GM21717 (cell line): ENCODE results near the gene CUL2.
"Not testable (repeated sequence)": the region's sequence is repeated elsewhere in the genome, so short reads cannot be mapped to it uniquely, and the experiment has no call there.

Source experiments
- ATAC-seq: cut with Tn5 transposase; IDR thresholded peaks from one replicate; pipeline ENCODE4 v1.9.1; 2021; ENCODE audit warnings: mild to moderate bottlenecking, moderate library complexity; ENCODE audit not compliant: unreplicated experiment

The CUL2 gene

DNA sequence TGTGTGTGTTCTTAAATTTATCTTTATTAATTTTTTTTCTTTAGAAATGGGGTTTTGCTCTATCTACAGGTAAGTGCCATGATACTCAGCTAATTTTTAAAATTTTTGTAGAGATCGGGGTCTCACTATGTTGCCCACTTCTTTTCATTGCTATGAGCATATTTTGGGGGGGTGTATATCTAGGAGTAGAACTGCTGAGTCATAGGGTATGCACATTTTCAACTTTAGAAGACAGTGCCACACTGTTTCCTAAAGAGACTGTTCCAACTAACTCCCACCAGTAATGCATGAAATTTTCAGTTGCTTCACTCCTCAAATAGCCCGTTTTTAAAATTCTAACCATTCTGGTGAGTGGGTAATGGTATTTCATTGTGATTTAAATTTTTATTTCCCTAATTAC is 108.3 kb downstream of the CUL2 start:
- no peak for ATAC-seq

DNA sequence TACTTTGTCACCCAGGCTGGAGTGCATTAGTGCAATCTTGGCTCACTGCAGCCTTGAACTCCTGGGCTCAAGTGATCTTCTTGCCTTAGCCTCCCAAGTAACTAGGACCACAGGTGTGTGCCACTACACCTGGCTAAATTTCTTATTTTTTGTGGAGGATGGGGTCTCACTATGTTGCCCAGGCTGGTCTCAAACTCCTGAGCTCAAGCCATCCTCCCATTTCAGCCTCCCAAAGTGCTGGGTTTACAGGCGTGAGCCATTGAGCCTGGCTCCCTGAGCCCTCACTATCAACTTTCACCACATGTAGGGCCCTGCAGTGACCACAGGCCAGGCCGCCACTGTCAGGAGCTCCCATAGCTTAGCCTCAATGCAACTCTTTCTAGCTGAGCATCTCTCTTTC is 110.2 kb downstream of the CUL2 start:
- ATAC-seq: no peak

DNA sequence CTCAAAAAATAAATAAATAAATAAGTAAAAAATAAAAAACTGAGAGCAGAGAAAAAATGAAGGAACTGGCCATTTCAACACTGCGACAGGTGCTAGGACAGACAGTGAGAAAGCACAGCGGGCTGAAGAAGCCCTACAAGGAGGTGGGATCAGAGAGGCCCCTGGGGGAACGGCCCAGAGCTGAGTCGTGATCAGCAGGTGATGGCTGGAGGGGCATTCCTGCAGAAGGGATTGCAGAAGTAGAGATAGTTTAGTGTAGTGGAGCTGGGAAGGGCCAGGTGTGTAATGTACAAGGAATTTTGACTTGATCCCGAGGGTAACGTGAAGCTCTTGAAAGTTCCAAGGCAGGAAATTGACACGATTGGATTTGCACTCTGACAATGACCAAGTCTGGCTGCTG is 112.1 kb downstream of the CUL2 start:
- no peak for ATAC-seq

DNA sequence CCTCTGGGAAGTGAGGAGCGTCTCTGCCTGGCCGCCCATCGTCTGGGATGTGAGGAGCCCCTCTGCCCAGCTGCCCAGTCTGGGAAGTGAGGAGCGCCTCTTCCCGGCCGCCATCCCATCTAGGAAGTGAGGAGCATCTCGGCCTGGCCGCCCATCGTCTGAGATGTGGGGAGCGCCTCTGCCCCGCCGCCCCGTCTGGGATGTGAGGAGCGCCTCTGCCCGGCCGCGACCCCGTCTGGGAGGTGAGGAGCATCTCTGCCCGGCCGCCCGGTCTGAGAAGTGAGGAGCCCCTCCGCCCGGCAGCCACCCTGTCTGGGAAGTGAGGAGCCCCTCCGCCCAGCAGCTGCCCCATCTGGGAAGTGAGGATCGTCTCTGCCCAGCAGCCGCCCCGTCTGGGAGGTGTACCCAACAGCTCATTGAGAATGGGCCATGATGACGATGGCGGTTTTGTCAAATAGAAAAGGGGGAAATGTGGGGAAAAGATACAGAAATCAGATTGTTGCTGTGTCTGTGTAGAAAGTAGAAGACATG is 113.7 kb downstream of the CUL2 start:
- ATAC-seq: not testable (repeated sequence)

DNA sequence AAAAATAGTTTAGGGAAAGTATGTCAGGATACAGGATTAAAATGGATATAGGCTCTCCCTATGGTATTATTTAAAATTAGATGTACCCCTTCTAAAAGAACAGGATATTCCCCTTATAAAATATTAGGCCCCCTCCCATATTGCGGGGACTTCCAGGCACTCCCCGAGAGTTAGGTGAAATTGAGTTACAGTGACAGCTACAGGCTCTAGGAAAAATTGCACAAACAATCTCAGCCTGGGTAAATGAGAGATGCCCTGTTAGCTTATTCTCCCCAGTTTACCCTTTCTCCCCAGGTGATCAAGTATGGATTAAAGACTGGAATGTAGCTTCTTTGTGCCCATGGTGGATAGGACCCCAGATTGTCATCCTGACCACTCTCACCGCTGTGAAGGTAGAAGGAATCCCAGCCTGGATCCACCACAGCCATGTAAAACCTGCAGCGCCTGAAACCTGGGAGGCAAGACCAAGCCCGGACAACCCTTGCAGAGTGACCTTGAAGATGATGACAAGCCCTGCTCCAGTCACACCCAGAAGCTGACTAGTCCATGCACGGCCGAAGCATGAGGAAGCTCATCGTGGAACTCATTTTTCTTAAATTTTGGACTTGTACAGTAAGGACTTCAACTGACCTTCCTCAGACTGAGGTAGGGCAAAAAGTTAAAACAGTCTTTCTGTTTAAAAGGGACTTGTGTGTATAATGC is 115.6 kb downstream of the CUL2 start:
- not testable (repeated sequence) for ATAC-seq

DNA sequence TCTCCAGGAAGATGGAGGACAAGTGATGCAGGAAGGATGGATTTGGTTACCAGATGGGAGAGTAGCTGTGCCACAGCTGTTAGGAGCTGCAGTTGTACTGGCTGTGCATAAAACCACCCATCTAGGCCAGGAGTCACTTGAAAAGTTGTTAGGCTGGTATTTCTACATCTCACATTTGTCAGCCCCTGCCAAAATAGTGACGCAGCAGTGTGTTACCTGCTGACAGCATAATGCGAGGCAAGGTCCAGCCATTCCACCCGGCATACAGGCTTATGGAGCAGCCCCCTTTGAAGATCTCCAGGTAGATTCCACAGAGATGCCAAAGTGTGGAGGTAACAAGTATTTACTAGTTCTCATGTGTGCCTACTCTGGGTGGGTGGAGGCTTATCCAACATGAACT is 116.4 kb downstream of the CUL2 start:
- ATAC-seq: not testable (repeated sequence)

DNA sequence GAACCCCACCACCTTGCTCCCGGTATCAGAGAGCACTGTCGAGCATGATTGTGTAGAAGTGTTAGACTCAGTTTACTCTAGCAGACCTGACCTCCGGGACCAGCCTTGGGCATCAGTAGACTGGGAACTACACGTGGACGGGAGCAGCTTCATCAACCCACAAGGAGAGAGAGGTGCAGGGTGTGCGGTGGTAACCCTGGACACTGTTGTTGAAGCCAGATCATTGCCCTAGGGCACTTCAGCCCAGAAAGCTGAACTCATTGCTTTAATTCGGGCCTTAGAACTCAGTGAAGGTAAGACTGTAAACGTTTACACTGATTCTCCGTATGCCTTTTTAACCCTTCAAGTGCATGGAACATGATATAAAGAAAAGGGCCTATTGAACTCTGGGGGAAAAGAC is 117.0 kb downstream of the CUL2 start:
- not testable (repeated sequence) for ATAC-seq

DNA sequence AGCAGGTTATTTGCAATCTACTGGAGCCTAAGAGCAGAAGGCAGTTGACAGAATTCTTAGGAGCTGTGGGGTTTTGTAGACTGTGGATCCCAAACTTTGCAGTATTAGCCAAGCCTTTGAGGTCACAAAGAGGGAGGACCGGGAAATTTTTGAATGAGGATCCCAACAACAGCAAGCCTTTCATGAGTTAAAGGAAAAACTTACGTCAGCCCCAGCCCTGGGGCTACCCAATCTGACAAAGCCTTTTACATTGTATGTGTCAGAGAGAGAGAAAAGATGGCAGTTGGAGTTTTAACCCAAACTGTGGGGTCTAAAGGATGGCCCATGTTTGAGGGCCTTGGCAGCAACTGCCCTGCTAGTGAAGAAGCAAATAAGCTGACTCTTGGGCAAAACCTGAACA is 117.5 kb downstream of the CUL2 start:
- ATAC-seq: not testable (repeated sequence)

DNA sequence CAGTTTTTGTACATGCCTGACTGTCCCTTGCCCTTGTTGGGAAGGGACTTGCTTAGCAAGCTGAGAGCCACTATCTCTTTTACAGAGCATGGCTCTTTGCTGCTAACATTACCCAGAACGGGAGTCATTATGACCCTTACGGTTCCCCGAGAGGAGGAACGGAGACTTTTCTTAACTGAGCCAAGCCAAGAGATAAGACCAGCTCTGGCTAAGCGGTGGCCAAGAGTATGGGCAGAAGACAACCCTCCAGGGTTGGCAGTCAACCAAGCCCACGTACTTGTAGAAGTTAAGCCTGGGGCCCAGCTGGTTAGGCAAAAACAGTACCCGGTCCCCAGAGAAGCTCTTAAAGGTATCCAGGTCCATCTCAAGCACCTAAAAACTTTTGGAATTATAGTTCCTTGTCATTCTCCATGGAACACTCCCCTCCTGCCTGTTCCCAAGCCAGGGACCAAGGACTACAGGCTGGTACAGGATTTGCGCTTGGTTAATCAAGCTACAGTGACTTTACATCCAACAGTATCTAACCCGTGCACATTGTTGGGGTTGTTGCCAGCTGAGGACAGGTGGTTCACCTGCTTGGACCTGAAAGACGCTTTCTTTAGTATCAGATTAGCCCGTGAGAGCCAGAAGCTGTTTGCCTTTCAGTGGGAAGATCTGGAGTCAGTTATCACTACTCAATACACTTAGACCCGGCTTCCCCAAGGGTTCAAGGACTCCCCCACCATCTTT is 118.4 kb downstream of the CUL2 start:
- not testable (repeated sequence) for ATAC-seq

DNA sequence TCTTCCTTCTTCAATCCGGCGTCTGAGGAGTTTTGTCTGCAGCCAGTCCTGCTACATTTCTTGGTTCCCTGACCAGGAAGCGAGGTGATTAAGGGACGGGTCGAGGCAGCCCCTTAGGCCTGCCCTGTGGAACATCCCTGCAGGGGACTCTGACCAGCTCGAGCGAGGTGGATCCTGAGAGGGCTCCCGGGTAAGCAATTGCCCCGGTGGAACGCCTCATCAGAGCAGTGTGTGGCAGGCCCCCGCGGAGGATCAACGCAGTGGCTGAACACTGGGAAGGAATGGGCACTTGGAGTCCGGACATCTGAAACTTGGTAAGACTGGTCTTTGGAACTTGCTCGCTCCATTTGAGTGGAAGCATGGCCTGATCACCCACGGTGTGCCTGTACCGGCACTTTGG is 121.0 kb downstream of the CUL2 start:
- ATAC-seq: no peak

DNA sequence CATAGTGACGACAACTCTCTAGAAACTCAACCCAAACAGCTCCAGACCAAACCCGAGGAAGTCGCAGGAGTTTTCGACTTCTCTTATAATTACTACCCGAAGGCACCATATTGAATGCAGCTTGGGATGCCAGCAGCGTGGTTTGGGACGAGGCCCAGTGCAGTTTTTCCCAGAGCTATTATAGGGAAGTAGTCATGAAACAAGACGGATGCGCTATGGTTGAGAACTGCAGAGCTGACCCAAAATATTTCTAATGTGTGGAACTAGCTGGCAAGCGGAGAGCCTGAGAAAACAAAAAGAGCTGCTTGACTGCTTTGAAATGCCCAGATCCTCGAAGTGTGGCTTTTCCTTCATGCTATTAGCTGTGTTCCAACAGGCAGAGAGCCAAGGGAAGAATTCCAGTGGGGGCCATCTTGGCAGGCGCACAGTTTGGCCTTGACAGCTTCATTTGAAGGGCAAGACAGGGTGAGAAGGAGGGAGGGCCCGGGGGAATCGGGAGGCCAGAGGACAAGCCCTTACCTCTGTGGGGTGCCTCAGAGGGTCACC is 122.7 kb downstream of the CUL2 start:
- no peak for ATAC-seq

DNA sequence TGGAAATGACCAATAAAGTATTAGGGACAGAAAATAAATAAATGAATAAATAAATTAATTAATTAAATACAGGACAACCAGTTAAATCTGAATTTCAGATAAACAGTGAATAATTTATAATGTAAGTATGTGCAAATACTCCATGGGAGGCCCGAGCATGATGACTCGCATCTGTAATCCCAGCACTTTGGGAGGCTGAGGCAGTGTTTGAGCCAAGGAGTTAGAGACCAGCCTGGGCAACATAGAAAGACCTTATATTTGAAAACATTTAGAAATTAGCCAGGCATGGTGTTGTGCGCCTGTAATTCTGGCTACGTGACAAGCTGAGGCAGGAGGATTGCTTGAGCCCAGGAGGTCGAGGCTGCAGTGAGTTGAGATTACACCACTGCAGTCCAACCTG is 123.7 kb downstream of the CUL2 start:
- ATAC-seq: no peak

DNA sequence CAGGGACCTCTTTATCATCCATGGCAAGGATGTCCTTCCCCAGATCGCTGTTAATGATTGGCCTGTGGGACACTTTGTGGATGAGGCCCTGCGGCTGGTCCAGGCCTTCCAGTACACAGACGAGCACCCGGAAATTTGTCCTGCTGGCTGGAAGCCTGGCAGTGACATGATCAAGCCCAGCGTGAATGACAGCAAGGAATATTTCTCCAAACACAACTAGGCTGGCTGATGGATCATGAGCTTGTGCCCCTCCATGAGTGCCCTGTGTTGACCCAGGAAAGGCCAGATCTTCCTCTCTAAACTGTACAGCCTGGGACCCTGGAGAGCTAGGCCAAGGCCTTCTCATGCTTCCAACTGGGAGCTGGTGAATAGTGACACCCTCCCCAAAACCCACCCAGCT is 124.1 kb downstream of the CUL2 start:
- no peak for ATAC-seq

DNA sequence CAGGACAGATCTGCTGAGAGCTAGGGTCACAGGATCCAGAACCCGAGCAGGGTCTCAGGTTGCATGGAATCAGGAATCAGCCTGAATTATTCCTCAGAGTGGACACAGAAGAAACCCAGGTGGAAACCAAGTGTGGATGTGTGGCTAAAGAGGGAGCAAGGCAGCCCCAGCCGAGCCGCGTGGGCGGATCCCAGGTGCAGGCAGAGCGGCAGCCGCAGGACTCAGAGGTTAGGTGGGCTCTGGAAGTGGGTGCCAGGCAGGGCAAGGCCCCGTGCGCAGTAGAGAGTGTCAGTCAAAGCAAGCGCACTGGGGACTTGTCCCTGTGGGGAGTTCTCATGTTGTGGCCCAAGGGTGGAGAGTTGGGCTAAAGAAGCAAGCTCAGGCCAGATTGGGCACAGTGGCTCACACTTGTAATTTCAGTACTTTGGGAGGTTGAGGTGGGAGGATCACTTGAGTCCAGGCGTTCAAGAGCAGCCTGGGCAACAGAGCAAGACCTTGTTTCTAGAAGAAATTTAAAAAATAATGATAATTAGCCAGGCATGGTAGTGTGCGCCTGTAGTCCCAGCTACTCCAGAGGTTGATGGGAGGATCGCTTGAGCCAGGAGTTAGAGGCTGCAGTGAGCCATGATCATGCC is 125.9 kb downstream of the CUL2 start:
- no peak for ATAC-seq

DNA sequence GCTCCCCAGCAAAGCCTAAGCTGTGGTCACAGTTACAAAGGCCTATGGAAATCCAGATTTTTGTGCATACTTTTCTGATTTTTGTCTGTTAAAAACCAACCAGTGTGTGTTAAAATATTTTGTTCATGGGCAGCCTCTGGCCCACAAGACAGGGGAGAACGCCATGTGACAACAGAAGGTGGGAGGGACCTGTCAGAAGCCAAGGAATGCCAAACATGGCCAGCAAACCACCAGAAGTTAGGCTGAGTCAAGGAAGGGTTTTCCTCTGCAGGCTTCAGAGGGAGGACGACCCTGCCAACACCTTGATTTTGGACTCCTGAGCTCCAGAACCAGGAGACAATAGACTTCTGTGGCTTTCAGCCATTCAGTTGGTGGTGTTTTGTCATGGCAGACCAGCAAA is 127.3 kb downstream of the CUL2 start:
- no peak for ATAC-seq

DNA sequence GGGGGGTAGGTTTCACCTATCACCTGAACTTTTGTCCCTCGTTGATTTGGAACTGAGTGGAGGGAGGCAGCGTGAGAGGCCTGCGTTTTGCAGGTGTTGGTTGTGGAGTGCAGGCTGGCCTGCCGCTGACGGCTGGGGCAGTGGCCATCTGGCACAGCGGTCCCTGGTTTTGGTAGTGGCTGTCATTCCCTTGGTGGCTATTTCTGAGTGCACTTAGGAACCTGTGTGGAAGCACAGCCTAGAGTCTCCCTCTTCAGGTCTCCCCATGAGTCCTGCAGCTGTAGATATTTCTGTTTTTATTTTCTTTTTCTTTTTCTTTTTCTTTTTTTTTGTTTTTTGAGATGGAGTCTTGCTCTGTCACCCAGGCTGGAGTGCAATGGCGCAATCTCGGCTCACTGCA is 129.2 kb downstream of the CUL2 start:
- ATAC-seq: no peak

DNA sequence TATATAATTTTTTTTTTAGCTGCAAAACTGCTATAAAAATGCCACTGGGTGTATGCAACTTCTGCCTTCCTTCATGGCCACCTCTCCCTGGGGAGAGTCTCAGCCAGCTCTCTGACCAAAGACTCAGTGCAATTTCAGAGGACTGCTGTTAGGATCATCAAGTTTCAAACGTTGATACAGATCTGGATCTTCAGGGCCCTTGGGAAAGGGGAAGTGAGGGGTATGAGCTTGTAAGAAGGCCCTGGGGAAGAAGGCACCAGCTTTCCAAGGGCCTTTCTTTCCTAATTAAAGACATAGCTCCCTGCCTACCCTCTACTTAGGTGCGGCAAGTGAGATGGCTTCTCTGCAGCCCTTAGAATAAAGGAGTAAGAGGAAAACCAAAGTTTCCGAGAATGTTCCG is 130.4 kb downstream of the CUL2 start:
- no peak for ATAC-seq

DNA sequence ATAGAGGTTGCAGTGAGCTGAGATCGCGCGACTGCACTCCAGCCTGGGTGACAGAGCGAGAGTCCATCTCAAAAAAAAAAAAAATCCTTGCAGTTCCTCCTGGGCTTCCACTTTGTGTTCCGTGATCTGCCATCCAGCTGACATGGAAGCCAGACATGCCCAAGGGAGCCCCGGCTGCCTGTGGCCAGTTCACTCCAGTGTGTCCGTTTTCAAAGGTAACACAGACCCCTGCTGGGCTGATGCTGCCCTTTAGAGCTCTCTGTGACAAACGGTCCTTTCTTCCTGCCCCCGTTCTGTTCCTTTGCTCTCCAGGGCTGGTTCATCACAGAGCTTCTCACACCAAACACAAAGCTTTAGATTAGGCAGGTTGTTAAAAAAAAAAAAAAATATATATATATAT is 130.8 kb downstream of the CUL2 start:
- no peak for ATAC-seq
